HT-29 (cell line): ENCODE results near the gene FES. TPM values are rescaled to one million over a fixed set of nuclear protein-coding genes. Genes with fewer than 3 reads are reported as not detected.
"Not testable (repeated sequence)": the region's sequence is repeated elsewhere in the genome, so short reads cannot be mapped to it uniquely, and the experiment has no call there.

Experiments used
- DNase-seq: peaks from one replicate; pipeline ENCODE4 v3.0.0-alpha.2; 2015; ENCODE audit warnings: low spot score
- total RNA-seq: library from RNA; depleted of rRNA; stranded (reverse); fragments of >200 nt; shearing (Covaris generic); gene quantifications from 2 replicates; pipeline ENCODE4 v1.2.3, GENCODE V29; 2014

The FES gene
- total RNA-seq, 1 experiment from 2014 or later = 0.43 TPM

DNA sequence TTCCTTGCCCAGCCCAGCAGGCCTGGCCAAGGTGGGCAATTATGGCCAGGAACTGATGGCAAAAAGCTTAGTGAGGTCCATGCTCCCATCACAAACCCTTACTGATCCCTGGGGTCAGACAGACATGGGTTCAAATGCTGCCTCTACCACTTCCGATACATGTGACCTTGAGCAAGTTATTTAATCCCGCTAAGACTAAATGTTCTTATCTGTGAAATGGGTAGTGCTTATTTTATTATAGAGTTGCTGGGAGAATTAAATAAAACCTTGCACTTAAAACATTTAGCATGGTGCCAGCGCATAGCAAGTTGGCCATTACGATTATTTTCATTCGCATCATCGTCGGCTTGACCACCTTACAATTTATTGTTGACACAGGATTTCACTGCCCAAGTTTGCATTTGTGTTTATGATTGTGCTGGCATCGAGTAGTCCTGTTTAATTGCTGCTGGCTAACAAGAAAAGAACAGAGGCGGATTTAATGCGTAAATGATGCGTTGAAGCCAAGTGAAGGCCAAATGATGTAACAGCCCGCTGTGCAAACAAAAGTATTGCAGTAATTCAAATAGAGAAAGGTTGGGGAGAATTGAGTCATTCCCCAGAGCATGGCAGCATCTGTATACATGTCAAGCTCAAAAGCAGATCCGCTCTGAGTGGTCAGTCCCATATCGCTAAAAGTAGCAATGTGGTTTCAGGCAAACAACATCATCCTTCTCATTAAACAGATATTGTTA, 23.2 kb upstream of the FES start:
- peak; percentile 93 for DNase-seq

- DNase-seq = no peak
Observed at GRCh38 chr15:90862487-90862886, 21.8 kb upstream of the FES start.

- no peak for DNase-seq
Observed at GRCh38 chr15:90862964-90863778, 21.1 kb upstream of the FES start.

DNA sequence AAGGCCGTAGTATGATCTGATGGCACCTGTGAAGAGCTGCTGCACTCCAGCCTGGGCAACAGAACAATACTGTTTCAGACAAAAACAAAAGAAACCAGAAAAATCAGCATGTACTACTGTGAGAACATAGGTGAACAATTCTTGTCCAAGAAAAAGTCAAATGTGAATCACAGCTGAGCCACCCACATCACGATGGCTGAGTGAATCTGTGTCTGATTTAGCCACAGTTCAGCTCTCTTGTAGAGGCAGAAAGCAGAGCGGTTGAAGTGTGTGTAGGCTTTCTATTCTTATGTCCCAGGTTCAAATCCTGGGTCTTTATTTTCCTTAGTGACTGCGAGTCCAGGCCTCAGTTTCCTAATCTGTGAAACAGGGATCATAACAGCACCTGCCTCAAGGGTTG, 20.3 kb upstream of the FES start:
- DNase-seq = no peak

- no peak for DNase-seq
Observed at GRCh38 chr15:90864507-90864906, 19.8 kb upstream of the FES start.

DNA sequence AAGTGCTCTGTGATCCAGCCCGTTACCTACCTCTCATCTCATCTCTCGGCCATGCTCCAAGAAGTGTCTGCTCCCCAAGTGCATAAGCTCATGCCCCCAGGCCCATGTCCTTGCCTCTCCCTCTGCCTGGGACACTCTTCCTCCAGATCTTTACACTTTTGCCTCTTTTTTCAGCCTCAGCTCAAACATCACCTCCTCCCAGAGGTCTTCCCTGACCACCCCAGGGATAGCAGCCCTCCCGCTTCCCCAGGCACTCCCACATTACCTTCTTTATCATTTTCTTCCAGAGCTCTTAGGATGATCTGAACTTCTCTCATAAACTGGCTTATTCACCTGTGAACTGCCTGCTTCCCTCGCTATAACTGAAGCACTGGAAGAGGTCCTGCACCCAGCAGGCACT, 18.6 kb upstream of the FES start:
- DNase-seq = no peak

DNA sequence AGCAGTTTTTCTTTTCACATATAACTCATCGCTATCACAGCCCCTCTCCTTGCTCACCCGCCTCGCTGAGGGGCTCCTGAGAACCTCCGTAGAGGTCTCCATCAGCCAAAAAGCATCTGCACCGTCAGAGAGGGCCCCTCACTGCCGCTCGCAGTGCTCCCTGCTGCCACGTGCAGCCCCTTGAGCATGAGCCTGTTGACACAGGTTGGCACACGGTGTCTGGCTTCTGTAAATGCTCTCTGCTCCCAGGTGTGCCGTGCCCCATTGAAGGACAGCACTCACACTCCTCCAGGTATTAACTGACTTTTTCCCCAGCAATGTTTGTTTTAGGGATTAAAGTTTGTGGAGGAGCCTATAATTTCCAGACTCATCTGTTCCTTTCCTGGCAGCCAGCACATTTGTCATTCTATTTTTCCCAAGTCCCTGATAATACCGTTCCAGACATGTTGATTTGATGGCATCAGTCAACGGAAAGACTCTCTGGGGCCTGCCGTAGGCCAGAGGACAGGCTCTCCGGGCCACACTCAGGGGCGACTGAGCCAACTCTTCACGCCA, 18.1 kb upstream of the FES start:
- DNase-seq = no peak

DNA sequence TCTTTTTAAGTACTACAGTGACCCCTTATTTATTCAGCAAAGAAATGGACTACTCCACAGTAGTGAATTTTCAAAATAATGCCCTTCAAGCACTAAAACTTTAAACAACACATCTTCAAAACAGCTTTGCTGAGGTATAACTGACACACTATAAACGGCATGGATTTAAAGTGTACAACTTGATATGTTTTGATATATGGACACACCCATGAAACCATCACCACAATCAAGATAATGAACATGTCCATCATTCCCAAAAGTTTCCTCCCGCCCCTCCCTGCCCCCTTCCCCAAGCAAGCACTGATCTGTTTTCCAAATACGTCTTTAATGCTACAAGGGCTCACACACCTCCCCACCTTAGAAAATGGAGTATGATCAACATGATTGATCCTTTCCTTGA, 17.5 kb upstream of the FES start:
- no peak for DNase-seq

DNA sequence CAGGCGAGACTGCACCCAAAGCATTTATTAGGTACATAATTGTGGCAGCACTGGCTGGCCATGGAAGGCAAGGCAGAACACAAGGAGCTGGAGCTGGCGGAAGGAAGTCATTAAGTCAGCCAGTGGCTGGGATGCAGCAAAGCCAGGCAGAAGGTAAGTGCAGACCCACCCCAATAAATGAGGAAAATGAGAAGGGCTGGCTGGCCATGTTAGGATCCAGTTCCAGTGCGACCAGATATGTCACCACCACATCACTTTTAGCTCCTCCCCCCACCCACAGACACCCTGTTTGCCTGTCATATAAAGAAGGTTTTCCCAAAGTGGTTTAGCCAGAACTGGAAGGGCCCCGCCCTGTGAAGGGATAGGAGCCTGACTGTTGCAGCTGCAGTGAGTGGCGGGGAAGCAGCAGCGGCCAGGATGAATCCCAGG, 16.0 kb upstream of the FES start, which contains the start of gene FURIN:
Gene FURIN (plus strand): TSS at position 328 of the 429 bp plus-strand sequence. CDS start 7,153 bp downstream, outside the sequence.
- DNase-seq = peak; percentile 75

GRCh38 chr15:90869140-90869541, 15.2 kb upstream of the FES start:
- no peak for DNase-seq

DNA sequence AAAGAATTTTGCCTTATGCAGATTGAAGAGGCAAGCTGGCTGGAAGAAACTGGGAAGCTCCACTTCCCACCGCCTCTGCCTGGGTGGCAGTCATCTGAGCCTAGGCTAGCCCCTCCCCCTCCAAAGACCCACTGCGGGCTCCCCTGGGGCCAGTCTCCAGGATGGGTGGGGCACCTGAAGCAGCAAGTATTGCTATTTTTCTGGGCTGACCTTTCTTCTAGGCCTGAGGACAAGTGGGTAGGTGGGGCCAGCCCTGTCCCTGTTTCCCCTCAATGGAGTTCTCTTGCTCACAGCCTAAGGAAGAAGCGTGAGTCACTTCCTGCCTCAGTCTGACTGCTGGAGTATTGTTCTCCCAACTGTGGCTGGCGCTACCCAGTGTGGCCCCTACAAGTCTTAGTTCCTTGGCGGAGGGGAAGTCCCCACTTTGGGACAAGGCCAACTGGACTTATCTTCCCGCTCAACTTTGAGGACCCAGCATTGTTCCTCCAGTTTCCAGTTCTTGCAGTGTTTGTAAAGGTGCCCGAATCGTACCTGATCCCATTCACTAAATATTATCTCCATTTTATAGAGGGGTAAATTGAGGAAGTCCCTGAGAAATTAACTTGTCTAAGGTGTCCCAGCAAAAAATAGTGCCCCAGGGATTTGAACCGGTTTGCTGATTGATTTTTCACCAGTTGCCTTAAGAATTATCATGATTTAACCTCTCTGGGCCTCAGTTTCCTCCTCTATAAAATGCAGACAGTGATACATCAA, 14.5 kb upstream of the FES start:
- peak; percentile 44 for DNase-seq

DNA sequence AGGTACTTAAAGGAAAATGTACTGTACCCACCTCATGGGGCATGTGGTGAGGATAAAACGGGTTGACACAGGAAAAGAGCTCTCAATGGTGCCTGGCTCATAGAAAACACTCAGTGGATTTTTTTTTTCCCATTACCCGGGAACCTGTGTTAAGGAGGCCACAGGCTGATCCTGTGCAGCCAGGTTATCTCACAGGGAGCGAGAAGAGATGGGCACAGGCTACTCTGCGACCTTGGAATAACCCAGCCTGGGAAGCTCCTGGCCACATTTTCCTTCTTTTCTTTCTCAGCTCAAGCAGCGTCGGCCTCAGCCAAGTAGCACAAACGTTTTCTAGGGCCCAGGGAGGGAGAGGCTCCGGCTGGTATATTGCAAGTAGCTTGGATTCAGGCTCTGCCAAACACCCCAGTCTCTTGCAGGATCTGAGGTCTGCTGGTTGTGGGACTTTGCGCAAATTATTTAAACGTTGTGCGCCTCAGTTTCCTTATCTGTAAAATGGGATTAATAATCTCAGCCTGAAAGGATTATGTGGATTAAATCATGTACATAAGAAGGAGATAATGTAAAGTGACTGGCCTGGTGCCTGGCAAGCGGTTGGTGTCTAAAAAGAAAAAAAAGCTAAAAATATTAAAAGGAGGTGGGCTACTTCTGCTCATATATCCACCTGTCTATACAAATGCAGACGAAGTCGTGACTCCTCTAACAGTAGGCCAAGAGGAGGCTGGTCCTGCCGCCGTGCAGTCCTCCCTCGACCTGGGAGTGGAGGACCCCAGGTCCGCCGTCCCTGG, 13.8 kb upstream of the FES start:
- DNase-seq = peak; percentile 44

DNA sequence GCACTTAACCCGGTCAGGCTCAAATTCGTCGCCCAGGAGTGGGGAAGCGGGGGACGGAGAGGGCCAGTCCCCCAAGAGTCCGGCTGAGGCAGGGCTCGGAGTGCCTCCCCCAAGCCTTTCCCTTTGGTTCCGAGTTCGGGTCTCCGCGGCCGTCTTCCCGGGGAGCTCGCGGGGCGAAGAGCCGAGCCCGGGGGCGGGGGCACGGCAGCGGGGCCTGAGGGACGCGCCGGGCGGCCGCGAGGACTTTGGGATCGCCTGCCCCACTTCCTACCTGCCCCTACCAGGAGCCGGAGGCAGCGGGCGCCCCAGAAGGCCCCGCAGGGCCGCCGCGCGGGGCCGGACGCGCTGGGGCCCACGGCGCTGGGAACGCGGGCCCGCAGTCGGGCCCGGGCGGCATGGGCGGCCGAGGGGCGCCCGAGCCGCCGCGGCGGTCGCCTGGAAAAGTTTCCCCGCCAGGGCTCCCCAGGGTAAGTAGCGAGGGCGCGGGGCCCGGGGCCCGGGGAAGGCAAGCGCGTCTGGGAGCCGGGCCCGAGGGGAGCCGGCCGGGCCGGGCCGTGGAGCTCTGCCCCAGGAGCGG, 13.1 kb upstream of the FES start:
- peak; percentile 40 for DNase-seq

DNA sequence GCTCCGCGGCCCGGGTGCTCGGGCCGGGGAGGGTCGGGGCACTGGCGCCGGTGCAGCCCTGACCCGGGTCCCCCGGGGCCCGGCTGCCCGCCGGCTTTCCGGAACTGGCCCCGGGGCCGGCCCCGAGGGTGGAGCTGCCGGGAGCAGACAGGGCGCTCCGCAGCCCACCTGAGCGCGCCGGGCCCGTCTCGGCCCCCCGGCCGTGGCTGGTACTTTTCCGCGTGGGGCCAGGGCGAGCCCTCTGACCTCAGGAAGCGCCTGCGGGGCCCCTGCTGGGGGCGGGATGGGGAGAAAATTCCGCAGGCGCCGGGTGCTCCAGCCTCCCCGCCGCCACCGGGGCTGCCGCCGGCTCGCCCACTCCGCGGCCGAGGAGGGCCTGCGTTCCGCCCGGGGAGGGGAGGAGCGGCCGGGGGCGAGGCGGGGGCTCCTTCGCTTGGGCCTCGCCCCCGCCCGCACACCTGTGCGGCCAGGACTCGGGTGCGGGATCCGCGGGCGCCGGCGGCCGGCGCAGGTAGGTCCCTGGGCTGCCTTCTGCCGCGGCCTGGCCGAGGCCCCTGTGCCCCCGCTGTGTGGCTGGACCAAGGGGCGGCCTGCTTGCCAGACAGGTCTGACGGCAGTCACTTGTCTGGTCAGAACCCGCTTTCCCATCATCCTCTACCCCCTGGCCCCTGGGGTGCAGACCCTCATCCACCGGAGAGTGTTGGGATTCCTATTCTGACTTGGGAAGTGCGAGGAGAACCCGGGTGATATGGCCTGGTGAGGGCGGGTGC, 12.4 kb upstream of the FES start:
- peak; percentile 54 for DNase-seq

DNA sequence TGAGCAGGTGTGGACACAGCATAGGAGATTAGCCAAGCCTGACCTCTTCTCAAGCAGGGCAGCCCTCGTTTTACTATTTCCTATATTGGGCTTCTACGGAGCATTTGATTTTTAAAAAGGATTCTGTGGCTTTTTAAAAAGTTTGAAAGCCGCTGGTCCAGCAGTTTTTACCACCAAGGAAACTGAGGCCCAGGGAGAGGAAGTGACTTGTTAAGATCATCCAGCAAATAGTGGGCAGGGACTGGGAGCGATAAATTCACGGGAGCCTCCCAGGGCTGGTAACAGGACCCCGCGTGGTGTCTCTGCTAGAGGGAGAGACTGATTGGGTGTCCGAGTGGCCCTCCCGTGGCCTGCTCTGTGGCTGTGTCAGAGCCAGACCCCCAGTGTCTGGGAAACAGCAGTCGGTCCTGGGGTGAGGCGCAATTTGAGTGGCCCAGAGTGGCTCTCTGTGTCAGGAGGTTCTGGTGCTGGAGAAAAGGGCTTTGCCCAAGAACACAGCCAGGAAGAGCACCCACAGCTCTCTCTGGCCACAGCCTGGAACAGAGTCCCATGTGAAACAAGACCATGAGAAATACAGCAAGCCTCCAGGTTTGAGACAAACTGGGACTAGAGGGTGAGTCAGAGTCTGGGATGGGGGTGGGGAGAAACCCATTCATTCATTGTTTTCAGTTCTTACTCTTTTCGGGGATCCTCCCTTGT, 11.7 kb upstream of the FES start:
- DNase-seq = peak; percentile 53

GRCh38 chr15:90873488-90873997, 10.8 kb upstream of the FES start:
- DNase-seq = no peak

GRCh38 chr15:90873998-90874605, 10.2 kb upstream of the FES start:
- DNase-seq = peak; percentile 41

DNA sequence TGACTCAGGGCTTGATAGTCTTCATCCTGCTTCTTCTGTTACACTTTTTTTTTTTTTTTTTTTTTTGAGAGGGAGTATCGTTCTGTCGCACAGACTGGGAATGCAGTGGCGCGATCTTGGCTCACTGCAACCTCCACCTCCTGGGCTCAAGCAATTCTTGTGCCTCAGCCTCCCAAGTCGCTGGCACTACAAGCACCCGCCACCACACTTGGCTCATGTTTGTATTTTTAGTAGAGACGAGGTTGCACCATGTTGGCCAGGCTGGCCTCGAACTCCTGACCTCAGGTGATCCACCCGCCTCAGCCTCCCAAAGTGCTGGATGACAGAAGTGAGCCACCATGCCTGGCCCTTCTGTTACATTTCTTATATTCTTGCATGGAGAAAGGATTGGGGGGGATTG, 9.3 kb upstream of the FES start:
- DNase-seq = not testable (repeated sequence)
